ENCODE data around the gene S1PR3. TPM values are rescaled to one million over a fixed set of nuclear protein-coding genes. Genes with fewer than 3 reads are reported as not detected.

S1PR3 gene
- total RNA-seq, 2 donors from 2014 or later = 26.8 to 34.7 TPM

DNA sequence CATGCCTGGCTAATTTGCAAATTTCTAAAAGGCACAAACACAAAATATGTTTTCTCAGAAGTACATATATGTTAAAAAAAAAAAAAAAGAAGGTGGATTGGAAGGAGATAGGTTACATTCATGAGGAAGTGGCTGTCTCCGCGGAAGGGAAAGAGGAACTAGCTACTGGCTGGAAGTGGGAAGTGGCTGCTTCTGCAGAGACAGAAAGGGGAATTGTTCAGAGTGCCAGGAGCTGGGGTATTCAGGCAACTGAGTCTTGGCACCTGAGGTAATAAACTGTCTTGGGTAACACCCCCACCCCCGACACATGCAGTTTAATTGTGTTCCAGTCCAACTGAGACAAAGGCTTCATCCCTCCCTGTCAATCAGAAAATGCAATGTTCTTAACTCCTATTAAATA lies 45.6 kb downstream of the S1PR3 start:
- Histone ChIP-seq H3K4me3 (no peak overlapping the region), H3K27me3 (no peaks in the 10 kb centered on the region), H3K27ac (no peak overlapping the region), H3K36me3 (no peaks in the 10 kb centered on the region), H3K4me1 (peaks cover 0 to 9% of the 10 kb centered on the region in 2 donors), H3K9me3 (no peaks in the 10 kb centered on the region)
- peak; percentile 59 for DNase-seq (ENCODE audit: low spot score)
- TF ChIP-seq CTCF (IDR thresholded peaks at IDR 0.05) = no peak

GRCh38 chr9:89037346-89037745 lies 46.1 kb downstream of the S1PR3 start:
- TF ChIP-seq CTCF (IDR thresholded peaks at IDR 0.05) = no peak
- Histone ChIP-seq H3K27ac (no peak overlapping the region), H3K4me1 (peaks cover 0 to 9% of the 10 kb centered on the region in 2 donors), H3K36me3 (no peaks in the 10 kb centered on the region), H3K27me3 (no peaks in the 10 kb centered on the region), H3K4me3 (no peak overlapping the region), H3K9me3 (no peaks in the 10 kb centered on the region)
- no peak for DNase-seq (ENCODE audit: low spot score)

- Histone ChIP-seq H3K27me3 (no peaks in the 10 kb centered on the region), H3K9me3 (no peaks in the 10 kb centered on the region), H3K4me1 (peaks cover 0 to 9% of the 10 kb centered on the region in 2 donors), H3K36me3 (no peaks in the 10 kb centered on the region), H3K27ac (no peak overlapping the region), H3K4me3 (no peak overlapping the region)
- no peak for TF ChIP-seq CTCF (IDR thresholded peaks at IDR 0.05)
- DNase-seq (ENCODE audit: low spot score) = peak; percentile 56
Measured at GRCh38 chr9:89037891-89038290, 46.6 kb downstream of the S1PR3 start.

DNA sequence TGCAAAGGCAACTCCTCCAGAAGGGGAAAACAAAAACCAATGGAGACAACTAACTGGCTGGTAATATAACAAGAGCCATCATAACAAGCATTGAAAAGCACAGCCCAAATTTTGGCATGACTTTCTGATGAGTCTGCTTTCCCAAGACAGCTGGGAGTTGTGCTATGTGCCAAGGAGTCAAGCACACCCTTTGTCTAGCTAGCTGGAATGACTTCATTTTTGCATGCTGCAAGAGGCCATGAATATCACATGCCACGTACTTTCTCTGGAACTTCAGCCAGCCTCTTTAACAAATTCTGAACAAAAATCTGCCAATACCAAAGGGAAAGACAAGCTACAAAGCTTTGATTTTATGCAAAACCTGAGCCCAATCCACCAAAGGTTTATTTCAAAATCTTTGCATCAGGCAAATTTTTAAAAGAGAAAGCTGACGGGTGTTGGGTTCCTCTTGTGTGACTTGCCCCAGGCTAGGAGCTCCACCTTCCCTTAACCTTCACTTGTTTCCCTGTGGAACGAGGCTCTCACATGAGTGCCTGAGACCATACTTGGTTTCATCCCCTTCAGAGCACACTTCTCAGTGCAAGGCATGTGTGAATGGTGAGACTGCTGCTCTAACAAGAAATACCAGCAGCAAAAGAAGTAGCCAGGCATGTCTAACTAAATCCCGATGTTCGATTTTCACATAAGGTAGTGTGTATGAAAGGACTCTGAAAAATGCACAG lies 47.3 kb downstream of the S1PR3 start:
- Histone ChIP-seq H3K4me1 (peaks cover 0 to 9% of the 10 kb centered on the region in 2 donors), H3K36me3 (no peaks in the 10 kb centered on the region), H3K9me3 (no peaks in the 10 kb centered on the region), H3K4me3 (no peak overlapping the region), H3K27me3 (no peaks in the 10 kb centered on the region), H3K27ac (peak overlapping the region in 1 of 2 donors; percentile 11)
- no peak for TF ChIP-seq CTCF (IDR thresholded peaks at IDR 0.05)
- DNase-seq (ENCODE audit: low spot score) = peak; percentile 77

GRCh38 chr9:89039104-89039465 lies 47.8 kb downstream of the S1PR3 start:
- Histone ChIP-seq H3K9me3 (no peaks in the 10 kb centered on the region), H3K27me3 (no peaks in the 10 kb centered on the region), H3K27ac (no peak overlapping the region), H3K4me1 (peaks cover 0 to 9% of the 10 kb centered on the region in 2 donors), H3K4me3 (no peak overlapping the region), H3K36me3 (no peaks in the 10 kb centered on the region)
- no peak for TF ChIP-seq CTCF (IDR thresholded peaks at IDR 0.05)
- no peak for DNase-seq (ENCODE audit: low spot score)

DNA sequence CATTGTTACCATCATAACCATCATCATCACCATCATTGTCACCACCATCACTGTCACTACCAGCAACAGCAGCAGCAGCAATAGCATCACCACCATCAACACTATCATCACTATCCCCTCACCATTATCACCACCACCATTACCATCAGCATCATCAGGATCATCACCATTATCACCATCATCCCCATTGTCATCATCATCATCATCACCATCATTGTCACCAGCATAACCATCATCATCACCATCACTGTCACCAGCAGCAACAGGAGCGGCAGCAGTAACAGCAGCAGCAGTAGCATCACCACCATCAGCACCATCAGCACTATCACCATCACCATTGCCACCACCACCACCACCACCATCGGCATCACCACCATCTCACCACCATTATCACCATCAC lies 48.4 kb downstream of the S1PR3 start:
- Histone ChIP-seq H3K9me3 (no peaks in the 10 kb centered on the region), H3K36me3 (no peaks in the 10 kb centered on the region), H3K4me3 (no peak overlapping the region), H3K27me3 (no peaks in the 10 kb centered on the region), H3K4me1 (peaks cover 0 to 9% of the 10 kb centered on the region in 2 donors), H3K27ac (no peak overlapping the region)
- TF ChIP-seq CTCF (IDR thresholded peaks at IDR 0.05) = no peak
- DNase-seq (ENCODE audit: low spot score) = no peak

Data from right atrium auricular region (tissue), 2 donors.